T-helper 9 cell (primary cell): Measurements from ENCODE around the gene MGMT.

Experiments used
- DNase-seq: peaks from one replicate; pipeline ENCODE4 v3.0.0-alpha.2; 2020

MGMT gene

GRCh38 chr10:129655679-129656031, 188.6 kb downstream of the MGMT start:
- no peak for DNase-seq

GRCh38 chr10:129656642-129657041, 189.6 kb downstream of the MGMT start:
- DNase-seq, result no peak

GRCh38 chr10:129657297-129658017, 190.4 kb downstream of the MGMT start:
- DNase-seq, result no peak

DNA sequence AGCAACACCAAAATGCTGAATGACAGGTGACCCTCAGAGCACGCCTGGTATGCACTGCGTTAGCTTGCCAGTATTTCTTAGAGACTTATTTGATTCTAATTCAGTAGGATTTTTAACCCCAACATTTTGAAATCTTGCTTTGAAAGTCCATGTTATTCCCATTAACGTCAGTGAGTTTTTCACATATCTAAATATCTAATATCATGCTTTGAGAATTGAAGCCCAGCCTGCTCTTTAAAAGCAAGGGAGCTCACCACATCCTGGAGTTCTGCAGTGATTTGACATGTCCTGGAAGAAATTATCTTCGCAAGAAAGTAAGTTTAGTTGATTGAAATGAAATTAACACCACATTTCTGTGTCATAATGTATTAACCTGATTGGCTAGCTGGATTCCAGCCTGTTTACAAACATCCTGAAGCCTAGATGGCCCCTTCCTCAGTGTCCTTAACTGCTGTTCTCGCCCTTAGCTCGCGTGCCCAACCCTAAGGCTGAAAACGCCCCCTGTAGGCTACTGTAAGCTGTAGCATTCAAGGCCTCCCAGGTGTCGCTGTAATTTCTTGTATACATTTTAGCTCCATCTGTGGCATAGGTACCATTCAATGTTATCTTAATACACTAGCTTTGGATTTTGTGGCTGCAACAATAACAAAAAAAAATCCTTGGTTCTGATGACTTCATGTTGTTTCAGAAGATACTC, 191.5 kb downstream of the MGMT start:
- DNase-seq, result no peak

- no peak for DNase-seq
These were observed 192.6 kb downstream of the MGMT start for GRCh38 chr10:129659508-129660268.

GRCh38 chr10:129660569-129660968, 193.5 kb downstream of the MGMT start:
- DNase-seq, result no peak

- DNase-seq, result no peak
These were observed 195.4 kb downstream of the MGMT start for GRCh38 chr10:129662426-129662825.

DNA sequence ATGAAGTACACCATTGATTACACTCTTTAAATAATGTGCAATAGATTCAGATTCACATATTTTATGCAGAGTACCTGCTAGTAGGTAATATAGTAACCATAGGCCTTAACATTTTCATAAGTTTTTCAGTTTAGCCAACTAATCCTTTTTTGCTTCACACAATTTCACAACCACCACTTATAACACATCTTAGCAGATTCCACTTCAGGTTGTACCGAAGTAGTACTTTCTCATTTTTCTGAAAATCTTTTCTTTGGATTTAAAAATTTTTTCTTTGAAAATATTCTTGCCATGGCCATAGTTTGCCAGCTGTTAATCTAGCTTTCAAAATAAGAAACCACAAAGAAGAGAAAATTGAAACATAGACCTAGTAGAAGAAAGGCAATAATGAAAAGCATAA, 203.1 kb downstream of the MGMT start:
- no peak for DNase-seq

GRCh38 chr10:129673292-129673691, 206.3 kb downstream of the MGMT start:
- no peak for DNase-seq

DNA sequence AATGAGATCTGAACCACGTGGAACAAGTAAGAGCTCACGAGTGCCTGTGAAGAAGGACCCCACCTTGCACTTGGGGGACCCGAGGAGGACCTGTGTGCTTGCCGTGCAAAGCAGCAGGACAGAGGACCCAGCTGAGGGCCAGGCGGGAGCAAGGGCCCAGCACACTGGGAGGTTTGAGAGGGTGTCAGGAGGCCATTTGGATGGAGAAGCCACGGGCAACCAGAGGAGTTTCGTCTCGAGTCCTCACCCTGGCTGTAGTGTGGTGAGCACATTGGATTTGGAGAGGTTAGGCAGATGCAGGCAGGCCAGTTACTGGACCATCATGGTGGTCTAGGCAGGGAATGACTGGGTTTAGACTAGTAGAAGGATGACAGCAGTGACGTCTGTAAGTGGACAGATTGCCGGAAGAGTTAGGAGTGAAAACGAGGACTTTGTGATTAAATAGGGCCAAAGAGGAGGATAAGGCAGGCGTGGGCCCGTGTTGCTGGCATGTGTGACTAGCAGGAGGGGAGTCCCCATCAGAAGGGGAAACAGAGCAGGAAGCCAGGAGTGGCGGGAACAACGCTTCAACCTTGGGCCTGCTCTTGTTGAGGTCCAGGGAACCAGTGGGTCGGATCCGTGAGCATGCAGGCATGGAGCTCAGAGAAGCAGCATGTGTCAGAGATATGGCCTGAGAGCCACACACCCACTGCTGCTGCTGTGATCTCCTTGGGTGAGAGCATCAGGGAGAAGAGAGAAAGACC, 208.2 kb downstream of the MGMT start:
- no peak for DNase-seq

GRCh38 chr10:129676014-129676413, 209.0 kb downstream of the MGMT start:
- no peak for DNase-seq

DNA sequence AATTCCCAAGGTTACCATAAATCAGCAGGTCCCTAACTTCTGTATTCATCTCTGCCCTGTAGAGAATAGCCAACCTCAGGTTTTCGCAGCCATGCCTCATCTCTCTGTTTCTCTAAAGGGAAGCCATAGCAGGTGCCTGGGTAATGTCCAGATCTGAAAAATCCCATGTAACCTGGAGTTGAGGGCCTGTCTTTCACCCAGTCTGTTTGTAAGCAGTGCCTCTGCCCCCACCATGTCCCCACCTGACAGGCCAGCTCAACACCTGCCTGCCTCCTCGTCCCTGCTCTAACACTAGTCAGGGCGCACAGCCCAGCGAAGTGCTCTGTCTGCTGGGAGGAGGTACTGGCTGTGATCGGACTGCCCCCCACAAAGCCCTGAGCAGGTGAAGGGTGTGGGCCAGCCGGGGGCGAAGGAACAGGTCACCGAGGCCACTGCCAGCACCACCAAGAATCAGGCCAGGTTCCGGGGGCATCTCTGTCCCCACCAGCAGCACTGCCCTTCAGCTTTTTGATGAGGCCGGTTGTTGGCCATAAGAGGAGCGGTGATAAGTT, 210.4 kb downstream of the MGMT start:
- DNase-seq, result no peak

DNA sequence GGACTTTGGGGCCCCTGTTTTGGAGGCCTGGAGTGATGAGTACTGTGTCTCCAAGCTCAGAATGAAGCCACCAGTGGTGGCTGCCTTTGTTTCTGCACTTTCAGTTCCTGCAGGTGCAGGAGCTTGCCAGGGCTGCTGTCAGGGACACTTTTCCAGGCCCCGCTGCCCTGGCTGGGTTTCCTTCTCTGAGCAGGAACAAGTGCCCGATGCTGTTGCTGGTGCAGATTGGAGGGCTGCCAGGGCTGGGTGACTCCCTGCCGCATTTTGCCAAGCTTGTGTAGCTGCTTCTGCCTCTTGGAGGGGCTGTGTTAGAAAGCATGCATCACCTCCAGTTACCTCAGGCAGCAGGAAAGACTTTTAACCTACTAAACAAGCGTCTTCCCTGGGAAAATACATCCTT, 211.1 kb downstream of the MGMT start:
- no peak for DNase-seq

DNA sequence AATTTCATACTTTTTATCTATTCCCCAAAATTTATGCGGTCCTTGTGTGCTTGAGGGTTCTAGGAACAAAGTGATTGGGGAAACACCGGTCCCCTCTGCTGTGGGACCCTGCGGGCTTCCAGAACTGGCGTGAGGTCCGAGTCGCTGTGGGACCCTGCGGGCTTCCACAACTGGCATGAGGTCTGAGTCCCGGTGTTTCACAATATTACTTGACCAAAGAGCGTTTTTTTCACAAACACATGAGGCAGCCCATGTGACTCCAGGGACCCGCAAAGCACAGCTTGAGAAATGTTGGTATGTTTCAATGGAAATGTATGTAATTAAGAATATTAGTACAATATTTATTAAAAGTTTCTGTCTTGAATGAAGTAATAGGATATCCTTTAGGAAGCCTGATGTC, 212.2 kb downstream of the MGMT start:
- DNase-seq, result no peak

DNA sequence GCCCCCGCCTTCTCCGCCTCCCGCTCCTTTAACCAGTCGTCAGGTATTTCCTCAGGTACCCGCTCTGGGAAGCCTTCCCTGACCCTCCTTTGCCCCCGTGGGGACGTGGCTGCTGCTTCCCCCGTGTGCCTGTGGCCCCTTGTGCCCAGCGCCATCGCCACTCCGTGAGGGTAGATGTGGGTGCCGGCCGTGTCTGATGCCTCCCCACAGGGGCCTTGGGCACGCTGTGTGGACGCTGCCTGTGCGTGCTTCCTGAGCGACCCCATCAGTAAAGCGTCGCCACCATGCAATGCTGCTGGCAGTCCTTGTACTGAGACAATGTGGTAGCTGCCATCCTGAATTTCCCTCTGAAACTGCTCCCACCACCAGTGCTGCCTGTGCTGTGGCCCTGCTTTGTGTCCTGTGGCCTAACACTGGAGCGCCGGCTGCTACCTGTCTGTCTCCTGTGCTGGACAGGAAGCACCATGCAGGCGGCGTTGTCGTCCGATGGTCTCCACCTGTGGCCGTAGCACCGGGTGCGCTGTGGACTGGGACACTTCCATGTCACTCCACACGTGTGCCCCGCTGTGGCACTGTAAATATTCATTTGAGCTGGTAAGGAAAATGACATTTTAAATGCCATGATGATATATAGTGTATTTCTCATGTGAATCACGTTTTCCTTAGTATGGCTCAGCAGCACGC, 213.8 kb downstream of the MGMT start:
- DNase-seq, result no peak

GRCh38 chr10:129681856-129682255, 214.8 kb downstream of the MGMT start:
- DNase-seq, result no peak

DNA sequence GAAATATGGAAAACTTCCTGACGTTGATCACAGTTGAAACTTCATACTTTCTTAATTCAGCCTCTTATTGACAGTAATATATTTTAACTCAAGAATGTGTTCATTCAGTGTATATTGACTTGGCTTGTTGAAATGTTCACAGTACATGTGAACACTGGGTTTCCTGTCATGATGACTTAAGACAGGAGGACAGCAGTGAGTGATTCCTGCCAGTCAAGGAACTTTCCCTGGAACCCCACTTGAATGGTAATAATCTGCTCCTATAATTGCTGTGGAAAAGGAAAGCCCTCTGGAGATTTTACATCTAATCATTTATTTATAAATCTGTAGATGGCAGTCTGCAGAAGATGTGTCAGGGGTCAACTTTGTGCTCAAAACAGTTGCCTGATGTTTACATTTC, 216.5 kb downstream of the MGMT start:
- no peak for DNase-seq

GRCh38 chr10:129683920-129684319, 216.9 kb downstream of the MGMT start:
- DNase-seq, result no peak

- no peak for DNase-seq
These were observed 218.2 kb downstream of the MGMT start for GRCh38 chr10:129685271-129685670.

DNA sequence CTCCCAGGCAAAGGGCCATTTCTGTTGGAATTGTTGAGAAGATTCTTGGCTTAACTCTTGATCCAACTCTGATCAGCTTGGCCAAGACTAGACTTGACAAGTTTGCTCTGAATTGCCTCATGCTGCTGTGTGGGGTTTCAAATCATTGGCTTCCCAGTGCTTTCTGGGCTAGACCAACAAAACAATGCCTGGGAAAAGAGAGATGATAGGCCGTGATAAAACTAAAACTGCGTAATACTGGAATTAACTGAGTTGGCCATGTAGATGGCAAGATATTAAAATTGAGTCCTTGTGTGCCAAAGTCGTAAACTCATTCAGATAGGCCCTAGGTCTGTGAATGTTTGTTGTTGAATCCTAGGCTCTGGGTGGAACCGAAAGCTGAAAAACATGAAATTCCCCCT, 222.6 kb downstream of the MGMT start:
- DNase-seq, result no peak

DNA sequence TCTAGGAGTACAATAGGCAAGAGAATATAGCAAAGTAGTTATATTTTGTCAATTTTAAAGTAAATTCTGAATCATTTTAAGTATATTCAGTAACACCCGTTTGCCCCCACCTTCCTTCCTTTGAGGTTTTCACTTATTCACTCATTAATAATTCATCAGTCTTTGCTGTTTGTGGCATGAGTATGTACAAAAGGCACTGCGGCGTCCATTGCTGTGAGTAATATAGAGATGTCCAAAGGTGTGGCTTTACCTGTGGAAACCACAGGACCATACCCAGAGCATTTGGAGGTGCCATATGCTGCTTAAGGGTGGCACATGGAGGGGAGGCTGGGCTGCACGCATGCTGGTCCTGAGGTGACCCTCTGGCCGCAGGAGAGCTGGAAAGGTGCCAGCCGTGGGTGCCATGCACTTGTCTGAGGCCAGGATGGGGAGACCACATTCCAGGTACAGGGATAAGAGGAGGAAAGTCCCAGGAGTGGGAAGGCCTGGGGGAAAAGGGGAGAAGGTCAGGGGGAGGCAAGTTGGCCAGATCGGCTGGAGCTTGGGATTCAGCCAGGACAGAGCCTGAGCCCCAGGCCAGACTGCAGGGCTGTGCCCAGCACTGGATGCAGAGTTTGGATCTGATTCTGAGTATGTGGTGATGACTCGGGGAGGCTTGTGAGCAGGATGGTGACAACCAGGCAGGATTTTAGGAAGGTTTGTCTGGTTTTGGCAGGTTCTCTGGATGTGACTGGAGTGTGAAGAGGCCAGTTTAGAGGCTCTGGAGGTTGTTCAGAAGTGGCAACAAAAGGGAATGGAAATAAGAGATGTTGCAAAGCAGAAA, 223.4 kb downstream of the MGMT start:
- no peak for DNase-seq
